Endothelial cell of umbilical vein (primary cell): Measurements from ENCODE around the gene NCOR1. TPM values are rescaled to one million over a fixed set of nuclear protein-coding genes. Genes with fewer than 3 reads are reported as not detected.
"Not testable (repeated sequence)": the region's sequence is repeated elsewhere in the genome, so short reads cannot be mapped to it uniquely, and the experiment has no call there.

Experiments used
- BruUV-seq: library from RNA; stranded (reverse); fragments of 400-500 nt; replicated peaks from 2 replicates; lab custom pipeline; 2021; lab: Mats Ljungman, UMichigan
- CTCF ChIA-PET: fragments of 300-600, 350-600 bp; sonication (Branson Sonifier 250); formaldehyde crosslinking; loops from one replicate; lab custom pipeline; 2021; ENCODE audit warnings: antibody characterized with exemption, inconsistent platforms; lab: Charles Lee
- POLR2A ChIA-PET: fragments of 300-600, 350-600 bp; sonication (Branson Sonifier 250); formaldehyde crosslinking; loops from one replicate; lab custom pipeline; 2021; ENCODE audit warnings: antibody characterized with exemption, inconsistent platforms; lab: Charles Lee
- DNase-seq: peaks from one replicate; pipeline ENCODE4 v3.0.0-alpha.2; 2011; ENCODE audit warnings: low read depth, low spot score
- FAIRE-seq: peaks from 2 replicates; lab custom pipeline; 2011; peaks lifted over from hg19 to GRCh38; lab: Jason Lieb, UNC
- H2AFZ ChIP-seq: 2 replicates; pipeline ENCODE4 v1.6.0; 2012; ENCODE audit warnings: low read depth, low read length, control low read depth, inconsistent platforms
- H3K27ac ChIP-seq: 2 replicates; pipeline ENCODE4 v1.5.1; 2011; ENCODE audit warnings: low read depth, mild to moderate bottlenecking, control low read depth, low read length, moderate library complexity; ENCODE audit not compliant: insufficient read depth
- H3K27me3 ChIP-seq, 2 experiments: 2 replicates each; pipeline versions ENCODE4 v1.6.0 to v1.6.1; 2011; ENCODE audit warnings: low read length in 2 of 2, mixed read lengths in 1 of 2; ENCODE audit not compliant: control insufficient read depth in 2 of 2, insufficient read depth in 2 of 2
- H3K36me3 ChIP-seq, 2 experiments: 2 replicates in 1 of 2; 3 replicates in 1 of 2; pipeline ENCODE4 v1.5.1; 2011; ENCODE audit warnings: low read length in 2 of 2, mild to moderate bottlenecking in 1 of 2, moderate library complexity in 1 of 2; ENCODE audit not compliant: control insufficient read depth in 2 of 2, insufficient read depth in 2 of 2; ENCODE audit errors: extremely low read depth in 1 of 2
- H3K4me1 ChIP-seq: 3 replicates; pipeline ENCODE4 v1.5.1; 2011; ENCODE audit warnings: mild to moderate bottlenecking, low read length; ENCODE audit not compliant: control insufficient read depth, insufficient read depth; ENCODE audit errors: extremely low read depth
- H3K4me2 ChIP-seq: 2 replicates; pipeline ENCODE4 v1.6.1; 2011; ENCODE audit warnings: low read length, control low read depth, mixed read lengths; ENCODE audit not compliant: insufficient read depth
- H3K4me3 ChIP-seq, 3 experiments: fragments of 200-600 bp in 1 of 3; sonication (generic), shearing (Covaris generic) in 1 of 3; replicated peaks in 1 of 3; 2 replicates each; pipeline ENCODE4 v1.5.1; 2011 to 2016; ENCODE audit warnings: control low read depth in 3 of 3, low read length in 3 of 3, mild to moderate bottlenecking in 2 of 3, inconsistent platforms in 1 of 3, low read depth in 1 of 3, moderate library complexity in 1 of 3; ENCODE audit not compliant: insufficient read depth in 1 of 3
- H3K79me2 ChIP-seq: 2 replicates; pipeline ENCODE4 v1.6.0; 2012; ENCODE audit warnings: low read length, inconsistent platforms; ENCODE audit not compliant: control insufficient read depth, insufficient read depth
- H3K9ac ChIP-seq: replicated peaks from 2 replicates; pipeline ENCODE3; 2011; ENCODE audit warnings: low read length, control low read depth; ENCODE audit not compliant: insufficient read depth; ENCODE audit errors: extremely low read depth
- H3K9me1 ChIP-seq: replicated peaks from 3 replicates; pipeline ENCODE4 v1.6.0; 2011; ENCODE audit warnings: mild to moderate bottlenecking, low read length; ENCODE audit not compliant: control insufficient read depth, insufficient read depth; ENCODE audit errors: extremely low read depth
- H3K9me3 ChIP-seq: replicated peaks from 2 replicates; pipeline ENCODE4 v1.5.1; 2012; ENCODE audit warnings: low read length, inconsistent platforms; ENCODE audit not compliant: control insufficient read depth, insufficient read depth
- H4K20me1 ChIP-seq: replicated peaks from 2 replicates; pipeline ENCODE3; 2011; ENCODE audit warnings: mild to moderate bottlenecking, low read length; ENCODE audit not compliant: control insufficient read depth, insufficient read depth; ENCODE audit errors: extremely low read depth
- EZH2 ChIP-seq: IDR thresholded peaks from 2 replicates; pipeline ENCODE4 v1.6.1; 2012; ENCODE audit warnings: borderline replicate concordance, low read depth, mild to moderate bottlenecking, moderate library complexity, low read length, inconsistent platforms; ENCODE audit not compliant: severe bottlenecking
- FOS ChIP-seq: IDR thresholded peaks from 2 replicates; pipeline ENCODE4 v1.6.1; 2011; ENCODE audit warnings: mild to moderate bottlenecking, low read length, moderate library complexity, borderline replicate concordance; ENCODE audit not compliant: insufficient read depth
- MAX ChIP-seq: IDR thresholded peaks from 2 replicates; pipeline ENCODE4 v1.6.1; 2011; ENCODE audit not compliant: insufficient read depth, insufficient read length
- MYC ChIP-seq: IDR thresholded peaks from one replicate; pipeline ENCODE4 v1.6.1; 2011; ENCODE audit warnings: mild to moderate bottlenecking, low read depth, low read length
- POLR2A ChIP-seq: IDR thresholded peaks from 2 replicates; pipeline ENCODE4 v1.6.1; 2012; ENCODE audit warnings: low read depth, mild to moderate bottlenecking, control low read depth, low read length
- dilution Hi-C: fragments of 300-500 bp; cut with MboI; formaldehyde crosslinking; loops from one replicate; pipeline ENCODE4 v1.15.0; 2019; ENCODE audit warnings: low sequenced_read_pairs; ENCODE audit not compliant: extremely low pct_ligation_motif_present
- intact Hi-C: fragments of 100-400 bp; cut with micrococcal nuclease; formaldehyde crosslinking; loops from one replicate; pipeline ENCODE4 v1.10.0; 2022
- polyA plus RNA-seq, 4 experiments: library from polyadenylated mRNA; depleted of rRNA in 3 of 4; stranded (reverse) in 3 of 4; unstranded in 1 of 4; fragments of >200 nt; gene quantifications; 2 replicates each; pipeline versions ENCODE4 v1.2.1 to v1.2.3, GENCODE V29; 2011 to 2012; ENCODE audit warnings: missing spikeins in 1 of 4
- total RNA-seq: library from RNA; stranded (reverse); gene quantifications from 2 replicates; pipeline ENCODE4 v1.2.3, GENCODE V29; 2021

NCOR1 gene
- total and polyA plus RNA-seq, 2 donors (not counting 3 experiments of a cell fraction or from before 2014, with no cell fraction given) = 90.0 to 134 TPM

DNA sequence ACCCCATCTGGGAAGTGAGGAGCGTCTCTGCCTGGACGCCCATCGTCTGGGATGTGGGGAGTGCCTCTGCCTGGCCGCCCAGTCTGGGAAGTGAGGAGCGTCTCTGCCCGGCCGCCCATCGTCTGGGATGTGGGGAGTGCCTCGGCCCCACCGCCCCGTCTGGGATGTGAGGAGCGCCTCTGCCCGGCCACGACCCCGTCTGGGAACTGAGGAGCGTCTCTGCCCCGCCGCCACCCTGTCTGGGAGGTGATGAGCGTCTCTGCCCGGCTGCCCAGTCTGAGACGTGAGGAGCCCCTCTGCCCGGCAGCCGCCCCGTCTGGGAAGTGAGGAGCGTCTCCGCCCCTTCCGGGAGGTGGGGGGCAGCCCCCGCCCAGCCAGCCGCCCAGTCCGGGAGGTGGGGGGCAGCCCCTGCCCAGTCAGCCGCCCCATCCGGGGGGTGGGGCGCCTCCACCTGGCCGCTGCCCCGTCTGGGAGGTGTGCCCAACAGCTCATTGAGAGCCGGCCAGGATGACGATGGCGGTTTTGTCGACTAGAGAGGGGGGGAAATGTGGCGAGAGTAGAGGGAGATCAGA, 69.9 kb downstream of the NCOR1 start:
- H3K4me2 ChIP-seq, CTCF ChIA-PET, H4K20me1 ChIP-seq, intact Hi-C loops, H2AFZ ChIP-seq, H3K79me2 ChIP-seq, H3K27ac ChIP-seq, H3K27me3 ChIP-seq, POLR2A ChIA-PET, FAIRE-seq, BruUV-seq, dilution Hi-C loops, H3K4me3 ChIP-seq, DNase-seq, H3K4me1 ChIP-seq, H3K9me1 ChIP-seq, H3K9me3 ChIP-seq, H3K9ac ChIP-seq: not testable (repeated sequence)
- peaks cover 6 to 11% of the 10 kb centered on the region in 2 experiments for H3K36me3 ChIP-seq

DNA sequence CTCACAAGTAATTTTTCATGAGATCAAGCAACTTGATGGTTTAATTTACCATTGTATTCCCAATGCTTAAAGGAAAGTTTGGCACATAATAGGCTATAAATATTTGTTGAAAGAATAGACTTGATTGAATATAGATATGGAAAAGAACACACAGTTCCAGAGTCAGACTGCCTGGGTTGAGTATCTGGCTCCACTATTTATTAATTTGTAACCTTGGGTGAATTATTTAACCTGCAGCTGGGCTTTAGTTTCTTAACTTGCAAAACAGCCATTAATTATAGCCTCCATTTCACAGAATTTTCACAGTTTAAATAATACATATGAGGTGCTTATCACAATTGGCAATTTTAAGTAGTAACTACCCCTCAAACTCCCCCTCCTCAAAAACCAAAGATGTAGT, 73.6 kb downstream of the NCOR1 start:
- Histone ChIP-seq H3K9me3 (no peaks in the 10 kb centered on the region), H3K4me2 (no peak overlapping the region), H4K20me1 (no peaks in the 10 kb centered on the region), H3K27me3 (no peaks in the 10 kb centered on the region), H3K27ac (no peak overlapping the region), H3K9ac (no peak overlapping the region), H3K9me1 (no peaks in the 10 kb centered on the region), H2AFZ (no peak overlapping the region), H3K36me3 (peaks cover 4 to 7% of the 10 kb centered on the region in 2 experiments), H3K4me3 (no peak overlapping the region), H3K79me2 (no peaks in the 10 kb centered on the region), H3K4me1 (no peaks in the 10 kb centered on the region)
- CTCF ChIA-PET = interaction anchor here (0.7 kb wide), 1 partner anchor 8 kb away, joined by 3 read pairs; no protein-coding TSS in a partner anchor
- dilution Hi-C loops (no loop called here), intact Hi-C loops (no loop called here)
- POLR2A ChIA-PET = no interaction called here
- no peak for FAIRE-seq
- TF ChIP-seq FOS (no peak), EZH2 (no peak), POLR2A (no peak), MYC (no peak), MAX (no peak)
- no TSS peak for BruUV-seq
- no peak for DNase-seq
